ENCODE measurements around the gene LMCD1.

LMCD1 gene

DNA sequence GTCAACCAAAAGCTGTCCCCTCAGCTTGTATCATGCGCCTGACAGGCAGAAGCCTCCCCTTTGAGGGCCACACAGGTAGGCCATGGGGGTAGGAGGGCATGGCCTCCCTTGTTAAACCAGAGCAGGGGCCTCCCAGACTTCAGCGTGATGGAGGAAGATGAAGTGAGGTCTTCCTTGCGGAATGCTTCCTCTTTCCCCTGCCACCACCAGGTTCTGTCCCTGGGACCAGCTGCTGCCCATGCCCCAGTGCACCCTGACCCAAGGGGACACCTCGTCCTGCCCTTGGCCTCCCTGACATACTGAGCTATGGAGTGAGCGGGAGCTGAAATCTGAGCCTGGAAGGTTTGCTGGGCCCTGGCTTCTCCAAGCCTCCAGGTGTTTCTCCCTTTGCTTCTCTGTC, 116.3 kb downstream of the LMCD1 start:
- FAIRE-seq, result no peak

DNA sequence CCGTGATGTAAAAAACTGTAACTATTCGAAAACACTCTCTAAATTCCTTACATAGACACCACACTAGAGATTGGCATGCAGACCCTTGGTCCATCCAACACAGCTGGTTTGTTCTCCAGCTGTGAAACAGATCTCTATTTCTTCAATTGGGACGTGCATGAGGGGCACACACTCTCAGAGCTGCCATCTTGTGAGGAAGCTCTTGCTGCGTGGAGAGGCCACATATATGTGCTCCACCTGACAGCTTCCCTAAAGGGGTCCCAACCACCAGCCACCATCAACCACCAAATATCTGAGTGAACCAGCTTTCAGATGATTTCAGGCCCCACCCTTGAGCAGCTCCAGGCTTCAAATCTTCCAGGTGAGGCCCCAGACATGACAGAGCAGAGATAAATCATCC, 117.3 kb downstream of the LMCD1 start:
- DNase-seq (ENCODE audit: low spot score) (no peak), FAIRE-seq (no peak)

More for the DNA sequence above, 116.3 kb downstream of the LMCD1 start:
- no peak for DNase-seq (ENCODE audit: low spot score)

DNA sequence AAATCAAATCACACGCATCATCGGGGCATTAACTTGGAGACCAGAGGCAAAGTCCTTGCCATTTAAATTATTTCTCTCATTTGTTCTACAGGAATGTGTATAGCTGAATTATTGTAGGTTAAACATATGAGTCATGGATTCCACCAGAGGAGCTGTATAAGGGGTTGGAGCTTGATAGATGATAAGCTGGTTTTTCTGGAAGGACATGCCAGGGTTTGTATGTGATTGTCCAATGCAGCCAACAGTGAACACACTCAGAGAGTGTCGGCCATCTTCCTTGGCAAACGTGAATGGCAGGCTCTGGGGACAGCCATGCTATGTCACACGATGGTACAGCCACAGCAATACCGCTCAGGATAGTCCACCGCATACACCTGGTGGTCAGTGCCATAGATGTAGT, 117.9 kb downstream of the LMCD1 start:
- FAIRE-seq (no peak), DNase-seq (ENCODE audit: low spot score) (no peak)

DNA sequence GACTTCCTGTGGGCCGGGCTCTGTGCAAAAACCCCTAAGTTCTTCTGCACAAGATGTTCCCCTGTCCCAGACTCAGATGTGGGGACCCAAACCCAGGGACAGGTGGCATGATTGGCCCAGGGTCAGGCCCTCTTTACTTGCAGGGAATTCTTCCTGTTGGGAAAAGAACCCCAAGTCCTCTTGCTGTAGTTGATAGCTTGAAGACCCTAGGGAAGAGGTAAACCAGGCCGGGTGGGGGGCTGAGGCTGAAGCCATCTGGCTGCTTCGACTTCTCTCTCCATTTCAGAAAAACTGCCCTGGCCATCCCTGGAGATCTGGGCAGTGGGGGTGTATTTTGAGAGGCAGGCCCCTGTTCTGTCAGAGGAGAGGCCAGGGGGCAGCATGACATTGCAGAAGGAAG, 119.5 kb downstream of the LMCD1 start:
- no peak for FAIRE-seq
- no peak for DNase-seq (ENCODE audit: low spot score)

DNA sequence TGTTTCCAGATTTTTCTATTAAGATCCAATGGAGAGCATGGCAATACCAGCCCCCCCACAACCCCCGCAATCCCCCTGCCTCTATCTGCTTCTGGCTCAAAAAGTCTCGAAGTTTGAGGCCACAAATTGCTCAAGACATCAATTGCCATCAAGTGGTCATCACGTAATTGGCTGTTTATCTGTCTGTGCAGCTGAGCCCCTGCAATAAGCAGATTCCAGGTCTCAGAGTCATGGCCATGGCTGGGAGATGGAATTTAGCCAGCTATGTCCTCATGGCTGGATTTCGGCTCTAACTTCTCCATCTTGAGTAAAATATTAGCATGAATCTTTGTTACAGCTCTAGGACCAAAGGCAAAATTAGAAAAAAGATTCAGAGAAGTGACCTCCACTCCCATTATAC, 120.2 kb downstream of the LMCD1 start:
- FAIRE-seq (no peak), DNase-seq (ENCODE audit: low spot score) (no peak)

DNA sequence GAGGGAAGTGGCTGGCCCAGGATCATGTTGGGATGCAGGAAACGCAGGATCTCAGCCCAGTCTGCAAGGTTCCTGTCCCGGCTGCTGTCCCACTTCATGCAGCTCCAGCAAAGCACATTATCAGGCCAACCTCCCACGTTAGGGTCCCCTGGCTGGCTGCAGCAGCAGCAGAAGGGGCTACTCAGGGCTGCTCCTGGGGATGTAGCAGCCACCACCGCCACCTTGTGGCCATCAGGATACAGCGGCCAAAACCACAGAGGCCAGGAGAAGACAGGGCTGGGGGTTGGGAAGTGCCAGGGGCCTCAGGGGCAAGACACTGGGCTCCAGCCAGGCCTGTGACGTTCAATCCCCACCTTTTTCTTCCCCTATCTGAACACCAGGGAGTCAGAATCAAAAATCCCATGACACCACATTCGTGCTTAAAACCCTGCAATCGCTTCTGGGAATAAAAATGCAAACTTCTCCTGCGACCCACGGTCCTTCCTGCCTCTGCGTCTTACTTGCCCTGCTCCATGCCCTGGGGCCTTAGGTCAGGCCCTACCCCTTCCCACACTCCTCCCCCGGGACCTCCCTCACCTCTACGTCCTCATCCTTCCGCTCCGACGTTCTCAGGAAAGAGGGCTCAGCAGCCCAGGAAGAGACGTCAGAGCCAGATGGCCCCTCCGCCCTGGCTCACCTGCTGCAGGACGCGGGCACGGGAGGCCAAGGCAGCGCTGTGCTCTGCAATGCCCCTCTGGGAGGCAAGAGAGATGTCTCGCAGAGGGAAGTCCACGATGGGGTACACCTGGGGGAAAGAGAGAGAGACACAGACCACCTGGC, 121.5 kb downstream of the LMCD1 start:
- DNase-seq (ENCODE audit: low spot score) (peak; percentile 81), FAIRE-seq (peak; percentile 55)

DNA sequence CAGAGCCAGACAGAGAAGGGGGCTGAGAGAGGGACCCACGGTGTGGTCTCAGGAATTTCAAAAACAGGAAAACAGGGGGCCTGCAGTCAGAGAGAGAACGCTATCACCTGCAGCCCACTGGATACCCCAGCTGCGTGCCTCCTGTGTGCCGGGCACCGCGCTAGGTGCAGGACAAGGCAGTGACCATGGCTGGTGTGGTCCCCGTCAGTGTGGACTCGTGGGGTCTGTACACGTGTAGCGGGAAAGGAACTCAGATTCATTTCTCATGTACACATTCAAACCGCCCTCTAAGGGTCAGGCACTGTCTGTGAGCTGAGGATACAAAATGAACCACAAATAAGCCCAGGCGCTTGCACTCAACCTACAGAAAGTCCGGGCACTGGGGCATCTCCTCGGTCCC, 122.1 kb downstream of the LMCD1 start:
- no peak for DNase-seq (ENCODE audit: low spot score)
- no peak for FAIRE-seq
